ENCODE results near the gene MMP25.

The MMP25 gene, protein sequence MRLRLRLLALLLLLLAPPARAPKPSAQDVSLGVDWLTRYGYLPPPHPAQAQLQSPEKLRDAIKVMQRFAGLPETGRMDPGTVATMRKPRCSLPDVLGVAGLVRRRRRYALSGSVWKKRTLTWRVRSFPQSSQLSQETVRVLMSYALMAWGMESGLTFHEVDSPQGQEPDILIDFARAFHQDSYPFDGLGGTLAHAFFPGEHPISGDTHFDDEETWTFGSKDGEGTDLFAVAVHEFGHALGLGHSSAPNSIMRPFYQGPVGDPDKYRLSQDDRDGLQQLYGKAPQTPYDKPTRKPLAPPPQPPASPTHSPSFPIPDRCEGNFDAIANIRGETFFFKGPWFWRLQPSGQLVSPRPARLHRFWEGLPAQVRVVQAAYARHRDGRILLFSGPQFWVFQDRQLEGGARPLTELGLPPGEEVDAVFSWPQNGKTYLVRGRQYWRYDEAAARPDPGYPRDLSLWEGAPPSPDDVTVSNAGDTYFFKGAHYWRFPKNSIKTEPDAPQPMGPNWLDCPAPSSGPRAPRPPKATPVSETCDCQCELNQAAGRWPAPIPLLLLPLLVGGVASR

DNA sequence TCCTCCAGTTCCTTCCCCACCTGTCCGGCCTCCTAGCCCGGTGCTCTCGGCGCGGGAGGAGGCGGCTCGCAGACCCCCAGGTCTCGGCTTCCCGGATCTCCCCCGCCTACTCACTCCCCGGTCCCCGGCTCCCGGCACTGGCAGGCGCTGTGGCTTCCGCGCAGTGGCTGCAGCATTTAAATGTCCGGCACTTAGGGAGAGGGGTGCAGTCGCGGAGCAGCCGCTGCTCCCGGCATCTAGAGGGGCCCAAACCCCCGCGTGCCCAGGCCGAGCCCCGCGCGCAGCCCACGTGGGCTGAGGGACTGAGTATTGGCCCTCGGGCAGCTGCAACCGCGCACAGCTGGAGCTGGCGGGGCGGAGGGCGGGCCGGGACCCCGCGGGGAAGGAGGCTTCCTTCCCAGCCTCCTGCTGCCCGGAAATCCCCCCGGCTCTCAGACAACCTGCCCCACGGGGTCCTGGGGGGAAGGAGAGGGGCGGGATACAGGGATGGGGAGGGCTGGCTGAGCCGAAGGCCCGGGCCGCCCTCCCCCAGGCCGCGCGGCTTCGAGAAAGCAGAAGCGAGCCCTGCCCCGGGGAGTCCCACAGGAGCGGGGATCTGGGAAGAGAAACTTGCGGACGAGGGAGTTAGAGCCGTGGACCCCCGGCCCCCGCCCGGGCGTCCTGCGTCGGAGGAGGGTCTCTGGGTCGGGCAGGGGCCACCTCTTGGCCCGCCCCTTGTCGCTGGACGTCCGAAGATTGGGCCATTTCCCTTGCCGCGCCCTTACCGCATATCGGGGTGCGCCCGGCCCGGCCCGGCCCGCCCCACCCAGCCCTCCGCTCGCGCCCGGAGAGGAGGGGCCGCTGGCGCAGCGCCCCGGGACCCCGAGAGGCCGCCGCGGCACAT, at the start of gene MMP25:
Gene MMP25, plus strand, starts transcription at position 804 of the 883 bp plus-strand sequence. CDS start 357 bp downstream, outside the sequence.
- no peak for DNase-seq (ENCODE audit: low read depth)

DNA sequence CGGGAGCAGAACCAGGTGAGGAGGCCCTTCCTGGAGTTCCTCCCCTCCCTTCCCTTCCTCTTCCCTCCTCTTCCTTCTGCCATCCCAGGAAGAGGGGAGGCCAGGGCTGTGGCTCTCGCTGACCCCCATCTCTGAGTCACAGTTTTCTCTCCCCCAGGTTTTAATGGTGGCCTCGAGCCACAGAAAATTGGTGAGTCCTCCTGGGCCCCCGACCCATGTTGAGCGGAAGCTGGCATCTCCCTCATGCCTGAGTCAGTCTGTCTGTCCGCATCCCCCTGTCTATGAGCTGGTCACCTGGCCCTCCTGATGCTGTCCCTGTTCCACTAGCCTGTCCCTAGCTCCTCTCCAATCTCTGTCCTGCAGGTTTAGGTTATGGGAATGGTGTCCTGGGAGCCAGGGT, 46.4 kb upstream of the MMP25 start:
- DNase-seq (ENCODE audit: low read depth) = no peak

DNA sequence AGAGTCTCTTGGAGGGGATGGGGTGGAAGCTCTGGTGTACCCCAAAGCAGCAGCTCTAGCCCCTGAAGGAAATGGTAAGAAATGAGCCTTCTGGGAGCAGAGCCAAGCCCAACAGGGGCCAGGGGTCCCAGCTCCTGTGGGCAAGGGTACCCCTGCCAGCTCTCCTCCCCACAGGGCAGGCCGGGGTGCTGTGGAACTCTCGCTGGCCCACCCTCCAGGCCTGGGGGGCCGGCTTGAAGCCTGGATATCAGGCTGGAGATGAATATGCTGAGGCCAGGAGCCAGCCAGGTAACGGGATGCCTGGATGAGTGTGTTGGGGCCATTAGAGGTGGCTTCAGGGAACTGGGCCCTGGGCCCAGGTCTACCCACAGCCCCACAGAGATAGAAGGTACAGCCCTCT, 45.8 kb upstream of the MMP25 start:
- no peak for DNase-seq (ENCODE audit: low read depth)

DNA sequence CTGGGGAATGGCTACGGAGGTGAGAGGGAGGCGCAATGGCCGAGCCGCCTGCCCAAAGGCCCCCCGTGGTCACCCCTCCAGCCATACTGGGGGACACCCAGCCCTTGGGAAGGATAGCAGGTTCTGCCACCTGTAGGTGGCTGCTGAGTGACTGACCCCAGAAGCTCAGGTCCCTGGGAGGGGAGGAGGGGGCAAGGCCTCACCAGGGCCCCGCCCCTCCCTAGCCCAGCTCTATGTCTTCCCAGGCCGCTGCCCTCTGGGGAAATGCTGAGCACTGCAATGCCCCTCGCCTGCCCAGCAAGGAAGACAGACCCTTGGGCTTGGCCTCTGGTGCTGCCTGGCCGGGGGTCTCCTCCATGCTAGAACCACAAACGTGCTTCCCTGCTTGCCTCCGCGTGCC, 45.0 kb upstream of the MMP25 start:
- no peak for DNase-seq (ENCODE audit: low read depth)

DNA sequence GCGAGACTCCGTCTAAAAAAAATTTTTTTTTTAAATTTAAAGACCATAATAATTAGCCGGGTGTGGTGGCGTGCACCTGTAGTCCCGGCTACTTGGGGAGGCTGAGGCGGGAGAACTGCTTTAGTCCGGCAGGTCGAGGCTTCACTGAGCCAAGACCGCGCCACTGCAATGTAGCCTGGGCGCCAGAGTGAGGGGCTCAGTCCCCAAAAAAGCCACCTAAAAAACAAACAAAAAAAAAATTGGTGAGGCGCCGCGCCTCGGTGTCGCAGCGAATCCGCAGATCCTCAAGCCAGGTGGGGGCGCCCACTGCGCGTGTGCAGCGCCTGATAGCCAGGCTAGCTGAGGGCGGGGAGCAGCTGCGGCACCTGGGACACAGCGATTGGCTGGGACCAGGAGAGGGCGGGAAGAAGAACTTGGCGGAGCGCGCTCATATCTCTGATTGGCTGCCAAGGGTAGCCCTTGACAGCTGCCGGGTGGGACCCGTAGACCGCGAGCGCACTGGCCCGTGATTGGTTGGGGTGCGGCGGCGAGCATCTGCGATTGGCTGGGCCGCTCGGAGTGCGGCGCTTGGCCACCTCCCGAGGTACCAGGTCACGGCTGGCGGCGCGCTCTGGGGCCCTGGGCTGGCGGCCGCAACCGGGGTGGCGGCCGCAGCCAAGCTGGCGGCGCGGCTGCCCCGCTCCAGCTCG, 42.6 kb upstream of the MMP25 start:
- DNase-seq (ENCODE audit: low read depth) = peak; percentile 96

DNA sequence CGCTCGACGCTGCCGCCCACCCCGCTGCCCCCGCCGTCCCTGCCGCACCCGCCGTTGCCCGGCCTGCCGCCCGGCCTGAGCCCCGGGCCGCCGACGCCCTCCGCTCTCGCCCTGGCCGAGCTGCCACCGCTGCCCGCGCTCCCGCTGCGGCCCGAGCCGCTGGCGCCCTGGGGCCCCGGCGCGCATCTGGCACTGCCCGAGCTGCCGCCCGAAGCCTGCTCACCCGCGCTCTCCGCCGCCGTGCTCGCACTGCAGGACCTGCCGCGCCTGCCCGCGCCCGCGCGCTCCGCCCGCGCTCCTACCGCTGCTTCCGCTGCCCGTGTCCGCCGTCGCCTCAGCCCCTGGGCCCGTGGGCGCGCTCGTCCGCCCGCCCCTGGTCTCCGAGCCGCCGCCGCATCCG, 42.0 kb upstream of the MMP25 start:
- DNase-seq (ENCODE audit: low read depth) = no peak

DNA sequence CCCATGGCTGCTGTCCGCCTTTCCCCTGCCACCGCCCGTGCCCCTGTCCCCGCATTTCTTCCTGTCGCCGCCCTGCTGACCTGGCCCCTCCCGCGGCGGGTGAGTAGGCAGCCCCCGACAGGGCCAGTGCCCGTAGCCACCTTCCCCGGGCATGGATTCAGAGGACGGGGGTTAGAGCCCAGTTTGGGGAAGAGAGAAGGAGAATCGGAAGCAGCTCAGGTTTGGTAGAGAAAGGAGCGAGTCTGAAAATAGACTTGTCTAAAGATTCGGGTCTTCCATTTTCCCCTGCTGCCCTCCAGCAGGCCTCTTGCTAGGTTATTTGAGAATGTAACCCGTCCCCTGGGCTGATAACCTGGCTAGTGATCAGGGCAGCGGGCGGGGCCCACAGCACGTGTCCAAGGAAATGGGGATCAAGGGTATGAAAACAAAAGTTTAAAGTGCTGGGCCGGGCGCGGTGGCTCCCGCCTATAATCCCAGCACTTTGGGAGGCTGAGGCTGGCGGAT, 41.5 kb upstream of the MMP25 start:
- no peak for DNase-seq (ENCODE audit: low read depth)

DNA sequence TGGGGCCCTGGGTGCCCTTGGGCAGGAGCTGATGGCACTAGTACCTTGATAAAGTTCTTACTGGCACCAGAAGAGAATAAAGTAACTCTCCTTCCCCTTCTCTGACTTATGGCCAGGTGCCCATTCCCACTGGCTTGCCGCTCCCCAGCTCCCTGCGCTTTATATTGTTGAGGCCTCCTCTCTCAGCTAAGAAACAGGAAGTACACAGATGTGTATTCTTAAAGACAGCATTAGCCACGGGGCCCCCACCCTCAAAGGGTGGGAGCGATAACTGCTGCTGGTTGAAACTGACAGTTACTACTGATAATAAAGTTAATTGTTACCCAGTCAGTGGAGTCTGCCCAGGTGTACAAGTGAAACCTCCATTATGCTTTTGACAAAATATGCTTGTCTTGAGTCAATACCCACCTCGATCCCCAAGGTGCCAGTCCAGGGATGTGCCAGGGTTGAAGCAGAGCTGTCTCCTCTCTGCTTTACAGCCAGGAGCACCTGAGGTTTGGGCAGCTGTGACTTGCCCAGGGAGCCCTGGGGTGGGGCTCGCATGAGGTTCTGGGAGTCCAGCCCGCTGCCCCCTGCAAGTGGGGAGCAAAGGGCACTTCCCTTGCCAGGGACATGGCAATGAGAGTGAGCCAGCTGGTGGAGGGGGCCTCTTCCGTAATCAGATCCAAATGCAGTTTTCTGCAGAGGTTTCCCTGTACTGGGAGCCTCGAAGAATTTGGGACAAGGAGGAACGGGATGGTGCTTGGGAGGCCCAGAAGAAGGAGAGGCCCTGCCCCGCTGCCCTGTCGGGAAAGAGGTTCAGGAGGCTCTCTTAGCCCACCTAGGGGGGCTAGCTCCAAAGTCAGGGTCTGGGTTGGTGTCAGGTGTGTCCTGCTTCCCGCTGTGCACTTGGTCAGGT, 39.1 kb upstream of the MMP25 start:
- no peak for DNase-seq (ENCODE audit: low read depth)

DNA sequence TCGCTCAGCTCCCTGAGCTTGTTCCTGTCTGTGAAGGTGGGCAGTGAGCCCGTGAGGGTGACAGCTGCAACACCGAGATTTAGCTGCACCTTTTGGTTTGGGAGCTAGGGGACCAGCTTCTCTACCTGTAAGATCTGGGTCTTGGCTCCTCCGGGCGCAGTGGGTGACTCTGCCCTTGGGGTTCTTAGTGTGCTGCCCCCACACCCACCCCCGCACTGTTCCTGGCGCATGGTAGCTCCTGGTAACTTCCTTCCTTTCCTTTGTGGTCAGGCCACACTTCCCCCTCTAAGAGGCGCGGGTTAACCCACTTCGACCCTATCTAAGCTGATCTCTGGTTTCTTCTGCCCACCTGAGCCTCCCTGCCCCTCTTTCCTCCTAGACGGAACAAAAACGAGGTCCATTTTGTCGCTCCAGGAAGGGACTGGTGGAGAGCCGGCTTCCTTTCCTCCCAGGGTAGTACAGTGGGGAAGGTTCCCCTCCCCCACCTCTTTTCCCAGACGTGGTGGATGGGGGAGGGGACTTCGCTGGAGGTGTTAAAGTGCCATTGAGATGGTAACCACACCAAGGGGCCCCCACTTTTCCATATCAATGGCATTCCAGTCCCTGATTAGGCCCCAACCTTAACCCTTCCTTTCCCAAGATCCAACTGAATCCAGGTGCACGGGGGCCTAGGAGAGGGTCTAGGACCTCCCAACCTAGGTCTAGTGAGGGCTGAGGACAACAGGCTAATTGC, 38.2 kb upstream of the MMP25 start:
- no peak for DNase-seq (ENCODE audit: low read depth)

DNA sequence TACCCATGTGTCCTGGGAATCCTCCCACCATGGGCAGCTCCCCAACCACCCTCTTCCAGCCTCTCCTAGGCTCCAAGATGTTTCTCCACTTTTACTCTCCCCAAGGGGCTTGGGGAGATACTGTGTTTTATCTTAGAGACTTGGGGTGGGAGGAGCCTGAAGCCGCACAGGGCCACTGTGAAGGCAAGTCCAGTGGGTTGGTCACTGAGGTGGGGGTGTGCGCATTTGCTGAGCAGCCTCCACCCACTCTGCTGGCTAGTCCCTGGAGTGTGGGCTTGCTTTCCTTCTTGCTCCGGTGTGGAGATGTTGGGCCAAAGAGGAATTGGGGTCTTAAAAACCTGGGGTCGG, 37.7 kb upstream of the MMP25 start:
- DNase-seq (ENCODE audit: low read depth) = no peak

DNA sequence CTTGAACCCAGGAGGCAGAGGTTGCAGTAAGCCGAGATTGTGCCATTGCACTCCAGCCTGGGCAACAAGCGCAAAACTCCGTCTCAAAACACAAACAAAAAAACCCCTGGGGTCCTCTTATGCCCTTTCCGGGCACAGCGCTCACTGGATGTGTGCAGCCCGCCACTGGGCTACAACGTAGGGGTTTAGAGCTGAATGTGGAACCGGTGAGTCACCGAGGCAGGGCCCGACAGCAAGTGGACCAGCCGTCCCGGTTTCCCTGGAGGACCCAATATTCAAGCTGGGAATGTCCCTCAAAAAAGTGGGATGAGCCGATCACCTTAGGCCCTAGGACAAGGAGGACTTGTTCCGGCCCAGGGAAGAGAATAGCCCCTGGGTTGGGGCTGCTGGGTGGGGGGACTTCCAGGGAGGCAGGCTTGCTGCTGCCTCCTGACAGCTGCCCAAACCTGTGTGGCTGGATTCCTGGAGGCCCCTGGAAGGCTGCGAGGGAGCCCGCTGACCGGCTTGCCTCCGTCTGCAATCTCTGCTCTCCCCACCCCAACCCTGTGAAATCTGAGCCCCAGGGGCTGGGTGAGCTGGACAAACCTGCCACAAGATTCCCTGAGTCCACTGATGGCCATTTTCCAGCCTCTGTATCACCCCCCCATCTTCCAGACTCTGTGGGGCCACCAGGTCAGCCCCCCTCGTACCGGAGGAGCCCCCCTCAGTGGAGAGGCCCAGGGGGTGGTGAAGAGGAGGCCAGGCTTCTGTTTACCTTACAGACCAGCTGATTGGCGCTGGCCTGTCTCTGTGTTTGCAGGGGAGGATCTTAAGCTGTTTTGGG, 36.6 kb upstream of the MMP25 start:
- DNase-seq (ENCODE audit: low read depth) = no peak

DNA sequence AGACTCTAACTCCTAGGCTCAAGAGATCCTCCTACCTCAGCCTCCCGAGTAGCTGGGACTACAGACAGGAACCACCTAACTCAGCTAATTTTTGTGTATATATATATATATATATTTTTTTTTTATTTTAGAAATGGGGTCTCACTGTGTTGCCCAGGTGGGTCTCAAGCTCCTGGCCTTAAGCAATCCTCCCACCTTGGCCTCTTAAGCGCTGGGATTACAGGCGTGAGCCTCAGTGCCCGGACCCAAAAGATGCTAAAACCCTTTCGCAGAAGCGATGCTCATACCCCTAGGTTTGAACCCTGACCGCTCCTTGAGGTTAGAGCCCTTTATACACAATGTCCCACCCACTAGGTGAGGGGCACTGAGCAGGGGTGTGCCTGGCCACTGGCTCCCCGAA, 35.9 kb upstream of the MMP25 start:
- no peak for DNase-seq (ENCODE audit: low read depth)

DNA sequence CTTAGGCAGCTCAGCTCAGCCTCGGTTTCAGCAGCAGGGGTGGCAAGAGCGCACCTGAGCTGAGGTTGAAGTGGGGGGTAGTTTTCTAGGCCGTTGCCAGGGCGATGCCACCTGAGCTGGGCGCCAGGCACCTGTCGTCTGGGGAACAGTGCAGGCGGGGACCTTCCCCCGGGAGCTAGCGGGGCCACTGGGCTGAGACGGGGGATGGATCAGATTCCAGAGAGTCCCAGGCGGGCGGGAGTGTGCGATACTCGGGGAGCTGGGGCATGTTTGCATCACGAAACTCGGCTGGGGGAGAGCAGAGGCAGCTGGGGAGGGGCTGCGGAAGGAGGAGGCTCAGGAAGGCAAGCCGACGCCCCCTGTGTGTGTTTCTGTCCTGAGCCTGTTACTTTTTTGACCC, 34.1 kb upstream of the MMP25 start:
- no peak for DNase-seq (ENCODE audit: low read depth)

DNA sequence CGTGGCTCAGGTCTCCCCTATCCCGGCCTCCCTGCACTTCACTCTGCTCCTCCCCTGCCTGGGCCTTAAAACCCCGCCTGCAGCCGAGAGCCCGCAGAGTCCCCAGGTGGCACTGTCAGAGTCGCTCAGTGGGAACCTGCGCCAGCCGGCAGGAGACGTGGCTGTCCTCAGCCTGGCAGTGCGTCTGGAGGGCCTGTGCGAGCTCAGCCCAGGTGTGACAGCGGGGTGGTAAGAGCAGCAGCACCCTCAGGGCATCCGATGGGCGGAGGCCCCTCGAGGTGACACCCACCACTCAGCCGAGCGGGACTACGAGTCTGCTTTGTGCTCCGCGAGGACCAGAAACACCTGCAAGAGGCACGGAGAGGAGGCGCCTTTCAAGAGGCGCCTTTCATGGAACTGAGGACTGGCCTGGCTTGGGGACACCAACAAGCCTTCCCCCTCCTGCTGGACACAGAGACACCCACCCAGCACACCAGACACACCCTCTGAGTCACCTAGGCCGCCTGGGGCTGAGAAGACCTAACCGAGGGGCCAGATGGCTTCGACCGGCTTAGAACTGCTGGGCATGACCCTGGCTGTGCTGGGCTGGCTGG, 33.4 kb upstream of the MMP25 start, which contains the start of gene CLDN9:
Gene CLDN9, plus strand, starts transcription at position 96 of the 593 bp plus-strand sequence. Its CDS starts 440 bp downstream, at position 536.
- DNase-seq (ENCODE audit: low read depth) = no peak

DNA sequence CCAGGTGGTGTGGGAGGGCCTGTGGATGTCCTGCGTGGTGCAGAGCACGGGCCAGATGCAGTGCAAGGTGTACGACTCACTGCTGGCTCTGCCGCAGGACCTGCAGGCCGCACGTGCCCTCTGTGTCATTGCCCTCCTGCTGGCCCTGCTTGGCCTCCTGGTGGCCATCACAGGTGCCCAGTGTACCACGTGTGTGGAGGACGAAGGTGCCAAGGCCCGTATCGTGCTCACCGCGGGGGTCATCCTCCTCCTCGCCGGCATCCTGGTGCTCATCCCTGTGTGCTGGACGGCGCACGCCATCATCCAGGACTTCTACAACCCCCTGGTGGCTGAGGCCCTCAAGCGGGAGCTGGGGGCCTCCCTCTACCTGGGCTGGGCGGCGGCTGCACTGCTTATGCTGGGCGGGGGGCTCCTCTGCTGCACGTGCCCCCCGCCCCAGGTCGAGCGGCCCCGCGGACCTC, 32.8 kb upstream of the MMP25 start:
- DNase-seq (ENCODE audit: low read depth) = no peak

DNA sequence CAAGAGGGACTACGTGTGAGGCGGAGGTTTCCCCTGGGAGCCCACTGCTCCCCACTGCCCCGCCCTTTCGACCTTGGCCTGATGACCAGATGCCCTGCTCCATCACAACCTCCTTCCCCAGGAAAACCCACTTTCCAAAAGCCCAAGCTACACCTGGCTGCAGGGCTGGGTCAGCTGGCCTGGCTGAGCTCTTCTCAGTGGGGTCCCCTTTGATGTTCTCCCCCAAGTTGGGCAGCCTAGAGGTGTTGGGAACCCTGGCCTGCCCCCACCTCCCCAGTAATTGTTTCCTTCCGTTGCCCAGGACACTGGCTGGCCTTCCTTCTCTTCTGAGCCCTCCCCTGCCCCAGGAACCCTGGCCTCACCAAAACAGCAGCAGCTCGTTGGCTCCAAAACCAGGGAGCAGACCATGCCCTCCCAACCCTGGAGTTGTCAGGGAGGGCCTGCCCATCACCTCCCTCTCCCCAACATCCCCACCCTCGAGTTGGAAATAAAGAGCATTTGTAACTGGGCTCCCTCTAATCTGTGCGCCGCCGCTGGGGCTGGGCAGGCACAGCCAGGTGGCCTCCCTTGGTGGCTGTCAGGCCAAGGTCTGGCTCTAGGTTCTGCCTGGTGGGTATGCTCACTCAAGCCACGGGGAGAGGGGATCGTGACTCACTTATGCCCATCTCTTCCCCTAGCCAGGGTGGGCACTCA, 32.2 kb upstream of the MMP25 start:
- DNase-seq (ENCODE audit: low read depth) = no peak

DNA sequence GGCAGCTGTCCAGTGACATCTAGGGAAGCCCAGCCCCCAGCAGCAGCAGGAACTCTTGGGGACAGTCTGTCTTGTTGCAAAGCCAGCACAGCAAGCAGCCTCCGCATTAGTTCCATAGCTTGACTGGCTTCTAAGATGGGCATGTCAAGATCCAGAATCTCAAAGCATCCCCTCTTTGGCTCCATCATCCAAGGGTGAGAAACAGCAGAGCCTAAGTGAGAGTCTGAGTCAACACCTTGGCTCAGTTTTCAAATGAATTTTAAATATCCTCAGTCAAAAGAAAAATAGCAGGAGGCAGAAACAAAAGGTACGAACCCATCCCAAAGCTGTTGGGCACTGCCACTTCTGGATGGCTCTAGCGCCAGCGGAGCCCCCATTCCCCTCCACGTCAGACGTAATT, 31.4 kb upstream of the MMP25 start:
- DNase-seq (ENCODE audit: low read depth) = no peak

DNA sequence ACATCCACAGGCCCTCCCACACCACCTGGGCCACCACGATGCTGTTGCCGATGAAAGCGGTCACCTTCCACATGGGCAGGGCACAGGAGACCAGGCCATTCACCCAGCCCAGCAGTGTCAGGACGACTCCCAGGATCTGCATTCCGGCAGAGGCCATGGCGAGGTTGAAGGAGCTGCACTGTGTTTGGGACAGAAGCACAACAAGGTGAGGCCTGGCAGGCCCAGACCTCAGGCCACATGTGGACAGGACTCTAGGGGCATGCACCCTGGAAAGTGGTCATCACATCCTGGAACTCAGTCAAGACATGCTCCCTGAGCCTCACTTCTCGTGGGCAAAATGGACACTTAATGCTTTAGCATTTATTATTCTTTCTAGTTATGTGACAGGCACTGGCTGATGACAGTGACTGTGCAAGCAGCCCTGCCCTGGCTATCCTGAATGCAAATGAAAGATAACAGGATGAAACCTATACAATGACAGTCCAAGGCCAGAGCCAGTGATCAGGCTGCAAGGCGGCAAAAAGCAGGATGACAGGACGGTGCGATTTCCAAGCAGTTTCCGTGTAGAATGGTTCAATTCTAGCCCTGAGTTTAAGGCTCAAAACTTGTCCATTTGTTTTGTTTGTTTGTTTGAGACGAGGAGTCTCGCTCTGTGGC, 30.4 kb upstream of the MMP25 start:
- no peak for DNase-seq (ENCODE audit: low read depth)
